Loucy (cell line): ENCODE results near the gene TPR.

Experiments
- CTCF ChIP-seq: fragments of 200-600 bp; sonication (generic); conservative IDR thresholded peaks from 2 replicates; pipeline ENCODE4 v1.5.1; 2014; ENCODE audit warnings: mild to moderate bottlenecking, antibody characterized with exemption, low read length
- EZH2phosphoT487 ChIP-seq: fragments of 200-600 bp; IDR thresholded peaks from 2 replicates; pipeline ENCODE4 v1.6.1; 2018; ENCODE audit warnings: antibody characterized with exemption, mild to moderate bottlenecking, moderate library complexity, borderline replicate concordance

- no peak for TF ChIP-seq CTCF
- no peak for TF ChIP-seq EZH2phosphoT487
Measured at GRCh38 chr1:186303911-186304310, 71.1 kb downstream of the TPR start.
